ENCODE data around the gene MED13L.

DNA sequence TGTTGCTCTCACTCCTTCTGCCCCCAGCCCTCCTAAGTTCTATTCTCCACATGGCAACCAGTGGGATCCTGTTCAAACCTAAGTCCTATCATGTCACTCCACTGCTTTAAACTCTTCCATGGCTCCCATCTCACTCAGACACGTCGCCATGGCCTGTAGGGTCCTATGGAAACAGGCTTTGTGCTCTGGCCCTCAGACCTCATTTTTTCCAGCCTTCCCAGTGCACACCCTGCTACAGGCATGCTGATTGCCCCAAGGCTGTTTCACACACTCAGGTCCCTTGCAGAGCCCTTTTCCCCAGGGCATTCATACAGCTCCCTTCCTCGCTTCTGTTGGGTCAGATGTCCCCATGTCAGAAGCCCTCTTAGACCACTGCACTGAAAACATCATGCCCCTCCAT, 11.2 kb upstream of the MED13L start:
- TF ChIP-seq, protein P1, sequence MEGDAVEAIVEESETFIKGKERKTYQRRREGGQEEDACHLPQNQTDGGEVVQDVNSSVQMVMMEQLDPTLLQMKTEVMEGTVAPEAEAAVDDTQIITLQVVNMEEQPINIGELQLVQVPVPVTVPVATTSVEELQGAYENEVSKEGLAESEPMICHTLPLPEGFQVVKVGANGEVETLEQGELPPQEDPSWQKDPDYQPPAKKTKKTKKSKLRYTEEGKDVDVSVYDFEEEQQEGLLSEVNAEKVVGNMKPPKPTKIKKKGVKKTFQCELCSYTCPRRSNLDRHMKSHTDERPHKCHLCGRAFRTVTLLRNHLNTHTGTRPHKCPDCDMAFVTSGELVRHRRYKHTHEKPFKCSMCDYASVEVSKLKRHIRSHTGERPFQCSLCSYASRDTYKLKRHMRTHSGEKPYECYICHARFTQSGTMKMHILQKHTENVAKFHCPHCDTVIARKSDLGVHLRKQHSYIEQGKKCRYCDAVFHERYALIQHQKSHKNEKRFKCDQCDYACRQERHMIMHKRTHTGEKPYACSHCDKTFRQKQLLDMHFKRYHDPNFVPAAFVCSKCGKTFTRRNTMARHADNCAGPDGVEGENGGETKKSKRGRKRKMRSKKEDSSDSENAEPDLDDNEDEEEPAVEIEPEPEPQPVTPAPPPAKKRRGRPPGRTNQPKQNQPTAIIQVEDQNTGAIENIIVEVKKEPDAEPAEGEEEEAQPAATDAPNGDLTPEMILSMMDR (conservative IDR thresholded peaks at IDR 0.05; ENCODE audit: low read depth, low read length) = no peak
- no peak for TF ChIP-seq EZH2 (IDR thresholded peaks at IDR 0.05; ENCODE audit: borderline replicate concordance, low read depth, low read length, poor library complexity, severe bottlenecking)

Data from A673 (cell line).